A549 (cell line): ENCODE measurements around the gene TXN. TPM values are rescaled to one million over a fixed set of nuclear protein-coding genes. Genes with fewer than 3 reads are reported as not detected.

Experiments
- ATAC-seq, 2 experiments: fragments of 200-7000 bp in 1 of 2; fragments of >200 bp in 1 of 2; cut with Nextera tagmentation in 1 of 2; cut with Tn5 transposase in 1 of 2; 3 replicates each; pipeline versions ENCODE4 v1.8.0 to v1.9.1; 2018 to 2020; ENCODE audit warnings: mild to moderate bottlenecking in 1 of 2, moderate library complexity in 1 of 2
- CTCF ChIA-PET: fragments of 300-600 bp; sonication (Branson Sonifier 250); formaldehyde crosslinking; extraction: SDS; loops from one replicate; lab custom pipeline; 2021; ENCODE audit warnings: antibody characterized with exemption, inconsistent platforms; lab: Yijun Ruan, JAX
- POLR2A ChIA-PET: fragments of 350-600 bp; formaldehyde crosslinking; extraction: SDS; loops from one replicate; lab custom pipeline; 2021; ENCODE audit warnings: antibody characterized with exemption, inconsistent platforms; lab: Yijun Ruan, JAX
- DNase-seq, 2 experiments: peaks; one replicate each; pipeline versions ENCODE4 v3.0.0 to v3.0.0-alpha.2; 2011 to 2016; ENCODE audit warnings: low read depth in 1 of 2, low spot score in 1 of 2
- FAIRE-seq: peaks from 2 replicates; lab custom pipeline; 2011; peaks lifted over from hg19 to GRCh38; lab: Jason Lieb, UNC
- H3K27ac ChIP-seq, 2 experiments: fragments of >200 bp; sonication (Bioruptor Twin); formaldehyde crosslinking; 3 replicates each; pipeline ENCODE4 v1.5.1; 2016 to 2017
- H3K4me1 ChIP-seq: fragments of >200 bp; sonication (Bioruptor Twin); formaldehyde crosslinking; 3 replicates; pipeline ENCODE4 v1.6.1; 2016
- H3K4me2 ChIP-seq: fragments of >200 bp; sonication (Bioruptor Twin); formaldehyde crosslinking; 3 replicates; pipeline ENCODE4 v1.6.1; 2016
- H3K4me3 ChIP-seq: fragments of >200 bp; sonication (Bioruptor Twin); formaldehyde crosslinking; 3 replicates; pipeline ENCODE4 v1.5.1; 2016
- H3K9me3 ChIP-seq: fragments of >200 bp; sonication (Bioruptor Twin); formaldehyde crosslinking; 3 replicates; pipeline ENCODE4 v1.6.1; 2016
- CBX2 ChIP-seq: fragments of 200-600 bp; sonication (generic); IDR thresholded peaks from 2 replicates; pipeline ENCODE4 v1.6.1; 2016; ENCODE audit warnings: low read depth, mild to moderate bottlenecking, borderline replicate concordance
- CBX8 ChIP-seq: fragments of 200-600 bp; sonication (generic); IDR thresholded peaks from 2 replicates; pipeline ENCODE4 v1.6.1; 2016
- CHD2 ChIP-seq: fragments of 150-350 bp; IDR thresholded peaks from 2 replicates; pipeline ENCODE4 v1.6.1; 2014; ENCODE audit warnings: low read length; ENCODE audit not compliant: partially characterized antibody
- EHMT2 ChIP-seq: fragments of 200-600 bp; sonication (generic); IDR thresholded peaks from 2 replicates; pipeline ENCODE4 v1.6.1; 2016; ENCODE audit warnings: antibody characterized with exemption, low read depth, mild to moderate bottlenecking, moderate library complexity
- ESRRA ChIP-seq: fragments of 150-350 bp; IDR thresholded peaks from 2 replicates; pipeline ENCODE4 v1.6.1; 2014; ENCODE audit warnings: mild to moderate bottlenecking, low read length, borderline replicate concordance
- FOSB ChIP-seq: fragments of 250-450 bp; sonication (Bioruptor Pico); IDR thresholded peaks from 2 replicates; pipeline ENCODE4 v1.5.0; 2020; ENCODE audit warnings: mild to moderate bottlenecking, moderate library complexity
- FOXS1 ChIP-seq: fragments of 250-450 bp; sonication (Bioruptor Pico); IDR thresholded peaks from 2 replicates; pipeline ENCODE4 v1.5.0; 2020; ENCODE audit warnings: mild to moderate bottlenecking, moderate library complexity
- GATA3 ChIP-seq: IDR thresholded peaks from 2 replicates; pipeline ENCODE4 v1.6.1; 2012; ENCODE audit warnings: borderline replicate concordance
- HDAC2 ChIP-seq: fragments of 200-600 bp; sonication (generic); IDR thresholded peaks from 2 replicates; pipeline ENCODE4 v1.6.1; 2016
- HEYL ChIP-seq: fragments of 250-450 bp; sonication (Bioruptor Pico); IDR thresholded peaks from 2 replicates; pipeline ENCODE4 v1.8.0; 2021; ENCODE audit warnings: mild to moderate bottlenecking, moderate library complexity
- HOXA7 ChIP-seq: fragments of 250-450 bp; sonication (Bioruptor Pico); IDR thresholded peaks from 2 replicates; pipeline ENCODE4 v1.5.0; 2020; ENCODE audit warnings: mild to moderate bottlenecking, moderate library complexity
- HOXB5 ChIP-seq: fragments of 250-450 bp; sonication (Bioruptor Pico); IDR thresholded peaks from 2 replicates; pipeline ENCODE4 v1.5.0; 2020; ENCODE audit warnings: mild to moderate bottlenecking, moderate library complexity
- JUN ChIP-seq, 2 experiments: fragments of >200 bp; sonication (Bioruptor Twin); formaldehyde crosslinking; IDR thresholded peaks; 2 replicates in 1 of 2; 3 replicates in 1 of 2; pipeline ENCODE4 v1.6.1; 2016 to 2017
- KDM5A ChIP-seq: fragments of 200-600 bp; sonication (generic); IDR thresholded peaks from 2 replicates; pipeline ENCODE4 v1.6.1; 2016; ENCODE audit warnings: antibody characterized with exemption, mild to moderate bottlenecking
- MAFK ChIP-seq: fragments of 450-650 bp; IDR thresholded peaks from 2 replicates; pipeline ENCODE4 v1.6.1; 2014; ENCODE audit not compliant: partially characterized antibody
- MYC ChIP-seq: IDR thresholded peaks from 2 replicates; pipeline ENCODE4 v1.6.1; 2012; ENCODE audit warnings: mild to moderate bottlenecking, inconsistent platforms, low read length, improper control_type of control experiment, borderline replicate concordance
- POLR2AphosphoS2 ChIP-seq: conservative IDR thresholded peaks from 2 replicates; pipeline ENCODE4 v1.6.1; 2012; ENCODE audit warnings: low read length, improper control_type of control experiment, inconsistent platforms
- RAD21 ChIP-seq, 2 experiments: fragments of >200 bp in 1 of 2; sonication (Bioruptor Twin) in 1 of 2; formaldehyde crosslinking in 1 of 2; IDR thresholded peaks in 1 of 2; conservative IDR thresholded peaks in 1 of 2; 2 replicates in 1 of 2; 3 replicates in 1 of 2; pipeline ENCODE4 v1.6.1; 2012 to 2018; ENCODE audit warnings: inconsistent platforms in 1 of 2
- RCOR1 ChIP-seq: fragments of 150-350 bp; IDR thresholded peaks from 2 replicates; pipeline ENCODE4 v1.6.1; 2014; ENCODE audit warnings: antibody characterized with exemption, low read length, low read depth
- RNF2 ChIP-seq: fragments of 200-600 bp; sonication (generic); IDR thresholded peaks from 2 replicates; pipeline ENCODE4 v1.6.1; 2016; ENCODE audit warnings: low read depth, mild to moderate bottlenecking, antibody characterized with exemption, moderate library complexity, borderline replicate concordance
- SMC3 ChIP-seq: fragments of >200 bp; sonication (Bioruptor Twin); formaldehyde crosslinking; IDR thresholded peaks from 3 replicates; pipeline ENCODE4 v1.6.1; 2018; ENCODE audit warnings: inconsistent platforms
- SREBF2 ChIP-seq: fragments of 450-650 bp; IDR thresholded peaks from 2 replicates; pipeline ENCODE4 v1.6.1; 2014; ENCODE audit warnings: mild to moderate bottlenecking, moderate library complexity
- TFCP2L1 ChIP-seq: fragments of 250-450 bp; sonication (Bioruptor Pico); IDR thresholded peaks from 2 replicates; pipeline ENCODE4 v1.5.0; 2021; ENCODE audit warnings: mild to moderate bottlenecking
- TP53 ChIP-seq: fragments of 250-450 bp; sonication (Bioruptor Pico); IDR thresholded peaks from 2 replicates; pipeline ENCODE4 v1.5.0; 2021; ENCODE audit warnings: mild to moderate bottlenecking, moderate library complexity
- ZC3H11A ChIP-seq: fragments of 450-650 bp; IDR thresholded peaks from 2 replicates; pipeline ENCODE4 v1.6.1; 2014; ENCODE audit warnings: antibody characterized with exemption, mild to moderate bottlenecking
- ZFP36 ChIP-seq: fragments of 450-650 bp; IDR thresholded peaks from 2 replicates; pipeline ENCODE4 v1.6.1; 2014; ENCODE audit warnings: borderline replicate concordance; ENCODE audit not compliant: partially characterized antibody
- ZSCAN20 ChIP-seq: fragments of 250-450 bp; sonication (Bioruptor Pico); IDR thresholded peaks from 2 replicates; pipeline ENCODE4 v1.8.0; 2022; ENCODE audit warnings: mild to moderate bottlenecking, moderate library complexity
- WGBS: methylation state at CpG from one replicate; pipeline ENCODE4 v1.1.6; 2017; ENCODE audit errors: missing lambda C conversion rate; 5-methylcytosine and 5-hydroxymethylcytosine counted together
- polyA plus RNA-seq, 4 experiments: library from polyadenylated mRNA; depleted of rRNA in 3 of 4; stranded (reverse); fragments of >200 nt; fragmentation: RNase III in 1 of 4; extraction: RNeasy Plus Mini Kit Qiagen cat#74134 plus additional on column Dnase treatment in 1 of 4; gene quantifications; 2 replicates in 3 of 4; 3 replicates in 1 of 4; pipeline ENCODE4 v1.2.3, GENCODE V29; 2011 to 2017
- TF ChIP-seq, protein P1 (sequence below): fragments of >200 bp; sonication (Bioruptor Twin); formaldehyde crosslinking; IDR thresholded peaks from 3 replicates; pipeline ENCODE4 v1.5.1; 2016
- TF ChIP-seq, protein P2 (sequence below): IDR thresholded peaks from 2 replicates; pipeline ENCODE4 v1.6.1; 2012
- TF ChIP-seq, protein P3 (sequence below): fragments of >200 bp; sonication (Bioruptor Twin); formaldehyde crosslinking; IDR thresholded peaks from 2 replicates; pipeline ENCODE4 v1.6.1; 2016
- TF ChIP-seq, protein P4 (sequence below): fragments of 150-350 bp; IDR thresholded peaks from 2 replicates; pipeline ENCODE4 v1.6.1; 2014; ENCODE audit warnings: low read depth, mild to moderate bottlenecking, low read length
- TF ChIP-seq, protein P5 (sequence below): fragments of 250-450 bp; sonication (Bioruptor Pico); IDR thresholded peaks from 2 replicates; pipeline ENCODE4 v1.5.0; 2021; ENCODE audit warnings: mild to moderate bottlenecking, moderate library complexity, borderline replicate concordance

TXN gene
- polyA plus RNA-seq, 2 of the 4 experiments (the other 2 are of a cell fraction) = 1,309 to 1,626 TPM

DNA sequence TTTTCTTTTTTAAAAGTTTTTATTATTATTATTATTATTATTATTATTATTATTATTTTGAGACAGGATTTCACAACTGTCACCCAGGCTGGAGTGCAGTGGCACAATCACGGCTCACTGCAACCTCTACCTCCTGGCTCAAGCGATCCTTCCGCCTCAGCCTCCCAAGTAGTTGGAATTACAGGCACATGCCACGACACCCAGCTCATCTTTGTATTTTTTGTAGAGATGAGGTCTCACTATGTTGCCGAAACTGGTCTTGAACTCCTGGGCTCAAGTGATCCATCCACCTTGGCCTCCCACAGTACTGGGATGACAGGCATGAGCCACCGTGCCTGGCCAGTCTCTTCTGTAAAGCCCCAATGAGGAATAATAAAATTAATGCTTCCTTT lies 31.0 kb upstream of the TXN start:
- Histone ChIP-seq H3K4me3 (no peak overlapping the region), H3K27ac (no peak overlapping the region), H3K9me3 (no peaks in the 10 kb centered on the region), H3K4me1 (peaks cover 3% of the 10 kb centered on the region; the same call in 1 of the 3 replicates), H3K4me2 (no peak overlapping the region)
- DNase-seq (no peak), FAIRE-seq (no peak), ATAC-seq (no peak)
- WGBS = 88% methylated on average over 6 of the region's 6 CpGs
- TF ChIP-seq EHMT2 = no peak
- no peak for TF ChIP-seq SMC3
- no peak for TF ChIP-seq HOXA7 (CRISPR knock-in tag)
- no peak for TF ChIP-seq HEYL (CRISPR knock-in tag)
- no peak for TF ChIP-seq ZC3H11A
- no peak for TF ChIP-seq HDAC2
- TF ChIP-seq, protein P1, sequence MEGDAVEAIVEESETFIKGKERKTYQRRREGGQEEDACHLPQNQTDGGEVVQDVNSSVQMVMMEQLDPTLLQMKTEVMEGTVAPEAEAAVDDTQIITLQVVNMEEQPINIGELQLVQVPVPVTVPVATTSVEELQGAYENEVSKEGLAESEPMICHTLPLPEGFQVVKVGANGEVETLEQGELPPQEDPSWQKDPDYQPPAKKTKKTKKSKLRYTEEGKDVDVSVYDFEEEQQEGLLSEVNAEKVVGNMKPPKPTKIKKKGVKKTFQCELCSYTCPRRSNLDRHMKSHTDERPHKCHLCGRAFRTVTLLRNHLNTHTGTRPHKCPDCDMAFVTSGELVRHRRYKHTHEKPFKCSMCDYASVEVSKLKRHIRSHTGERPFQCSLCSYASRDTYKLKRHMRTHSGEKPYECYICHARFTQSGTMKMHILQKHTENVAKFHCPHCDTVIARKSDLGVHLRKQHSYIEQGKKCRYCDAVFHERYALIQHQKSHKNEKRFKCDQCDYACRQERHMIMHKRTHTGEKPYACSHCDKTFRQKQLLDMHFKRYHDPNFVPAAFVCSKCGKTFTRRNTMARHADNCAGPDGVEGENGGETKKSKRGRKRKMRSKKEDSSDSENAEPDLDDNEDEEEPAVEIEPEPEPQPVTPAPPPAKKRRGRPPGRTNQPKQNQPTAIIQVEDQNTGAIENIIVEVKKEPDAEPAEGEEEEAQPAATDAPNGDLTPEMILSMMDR = no peak
- no peak for TF ChIP-seq TP53 (CRISPR knock-in tag)
- no peak for TF ChIP-seq TFCP2L1 (CRISPR knock-in tag)
- TF ChIP-seq MYC = no peak
- TF ChIP-seq FOSB (CRISPR knock-in tag) = no peak
- TF ChIP-seq ESRRA = no peak
- TF ChIP-seq MAFK = no peak
- no peak for TF ChIP-seq CBX8
- TF ChIP-seq RAD21 (conservative IDR thresholded peaks at IDR 0.05 in 1 of 2, IDR thresholded peaks at IDR 0.05 in 1 of 2) = no peak
- TF ChIP-seq POLR2AphosphoS2 = no peak
- TF ChIP-seq, protein P2, sequence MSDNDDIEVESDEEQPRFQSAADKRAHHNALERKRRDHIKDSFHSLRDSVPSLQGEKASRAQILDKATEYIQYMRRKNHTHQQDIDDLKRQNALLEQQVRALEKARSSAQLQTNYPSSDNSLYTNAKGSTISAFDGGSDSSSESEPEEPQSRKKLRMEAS = no peak
- TF ChIP-seq FOXS1 (CRISPR knock-in tag) = no peak
- TF ChIP-seq, protein P3, sequence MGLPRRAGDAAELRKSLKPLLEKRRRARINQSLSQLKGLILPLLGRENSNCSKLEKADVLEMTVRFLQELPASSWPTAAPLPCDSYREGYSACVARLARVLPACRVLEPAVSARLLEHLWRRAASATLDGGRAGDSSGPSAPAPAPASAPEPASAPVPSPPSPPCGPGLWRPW = no peak
- ChIA-PET POLR2A (no interaction called here), CTCF (interaction anchor here (0.6 kb wide), 2 partner anchors 28 to 100 kb away, joined by 3 read pairs; no protein-coding TSS in a partner anchor)

DNA sequence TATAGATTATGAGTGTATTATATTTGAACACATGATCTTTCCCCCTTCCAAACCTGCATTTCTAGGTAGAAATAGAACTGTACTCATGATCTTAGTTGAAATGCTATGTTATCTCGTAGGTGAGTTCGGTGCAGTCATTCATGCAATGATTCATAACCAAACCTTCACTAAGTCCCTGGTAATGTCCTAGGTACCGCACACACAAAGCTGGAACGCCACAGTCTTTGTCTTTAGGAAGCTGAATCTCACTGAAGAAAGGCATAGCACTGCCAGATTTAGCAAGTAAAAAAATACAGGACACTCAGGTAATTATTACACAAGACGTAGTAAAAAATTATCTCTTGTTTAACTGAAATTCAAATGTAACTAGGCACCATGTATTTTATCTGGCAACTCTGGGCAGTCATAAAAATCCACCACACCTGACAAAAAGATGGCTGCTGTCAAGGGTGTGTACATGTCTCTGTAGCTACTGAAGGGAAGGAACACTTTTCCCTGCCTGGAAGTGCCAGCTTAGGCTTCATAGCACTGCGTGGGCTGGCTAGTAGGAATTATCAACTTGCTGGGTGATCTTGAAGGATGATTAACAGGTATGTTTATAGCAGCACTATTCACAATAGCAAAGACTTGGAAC lies 28.0 kb upstream of the TXN start:
- TF ChIP-seq POLR2AphosphoS2 = no peak
- no peak for TF ChIP-seq SREBF2
- no peak for TF ChIP-seq ZSCAN20 (CRISPR knock-in tag)
- TF ChIP-seq, protein P4, sequence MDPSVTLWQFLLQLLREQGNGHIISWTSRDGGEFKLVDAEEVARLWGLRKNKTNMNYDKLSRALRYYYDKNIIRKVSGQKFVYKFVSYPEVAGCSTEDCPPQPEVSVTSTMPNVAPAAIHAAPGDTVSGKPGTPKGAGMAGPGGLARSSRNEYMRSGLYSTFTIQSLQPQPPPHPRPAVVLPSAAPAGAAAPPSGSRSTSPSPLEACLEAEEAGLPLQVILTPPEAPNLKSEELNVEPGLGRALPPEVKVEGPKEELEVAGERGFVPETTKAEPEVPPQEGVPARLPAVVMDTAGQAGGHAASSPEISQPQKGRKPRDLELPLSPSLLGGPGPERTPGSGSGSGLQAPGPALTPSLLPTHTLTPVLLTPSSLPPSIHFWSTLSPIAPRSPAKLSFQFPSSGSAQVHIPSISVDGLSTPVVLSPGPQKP = no peak
- TF ChIP-seq MYC = no peak
- TF ChIP-seq CBX8 = no peak
- TF ChIP-seq GATA3 = no peak
- no peak for TF ChIP-seq EHMT2
- no peak for TF ChIP-seq KDM5A
- TF ChIP-seq, protein P5, sequence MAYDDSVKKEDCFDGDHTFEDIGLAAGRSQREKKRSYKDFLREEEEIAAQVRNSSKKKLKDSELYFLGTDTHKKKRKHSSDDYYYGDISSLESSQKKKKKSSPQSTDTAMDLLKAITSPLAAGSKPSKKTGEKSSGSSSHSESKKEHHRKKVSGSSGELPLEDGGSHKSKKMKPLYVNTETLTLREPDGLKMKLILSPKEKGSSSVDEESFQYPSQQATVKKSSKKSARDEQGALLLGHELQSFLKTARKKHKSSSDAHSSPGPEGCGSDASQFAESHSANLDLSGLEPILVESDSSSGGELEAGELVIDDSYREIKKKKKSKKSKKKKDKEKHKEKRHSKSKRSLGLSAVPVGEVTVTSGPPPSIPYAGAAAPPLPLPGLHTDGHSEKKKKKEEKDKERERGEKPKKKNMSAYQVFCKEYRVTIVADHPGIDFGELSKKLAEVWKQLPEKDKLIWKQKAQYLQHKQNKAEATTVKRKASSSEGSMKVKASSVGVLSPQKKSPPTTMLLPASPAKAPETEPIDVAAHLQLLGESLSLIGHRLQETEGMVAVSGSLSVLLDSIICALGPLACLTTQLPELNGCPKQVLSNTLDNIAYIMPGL (CRISPR knock-in tag) = no peak
- TF ChIP-seq FOXS1 (CRISPR knock-in tag) = no peak
- no peak for TF ChIP-seq ESRRA
- no peak for TF ChIP-seq JUN (IDR thresholded peaks at IDR 0.05)
- no peak for TF ChIP-seq CBX2
- no peak for TF ChIP-seq HOXB5 (CRISPR knock-in tag)
- no peak for TF ChIP-seq ZFP36
- TF ChIP-seq RCOR1 = no peak
- TF ChIP-seq HDAC2 = no peak
- no peak for TF ChIP-seq CHD2
- TF ChIP-seq RNF2 = no peak
- ATAC-seq (no peak), FAIRE-seq (no peak), DNase-seq (no peak)
- no peak overlapping the region for H3K27ac ChIP-seq
- 87% methylated on average over 6 of the region's 6 CpGs for WGBS
- POLR2A ChIA-PET = no interaction called here
- CTCF ChIA-PET = no interaction called here
- no peaks in the 10 kb centered on the region for H3K9me3 ChIP-seq
- H3K4me3 ChIP-seq = no peak overlapping the region
- H3K4me2 ChIP-seq = no peak overlapping the region
- H3K4me1 ChIP-seq = peaks cover 8% of the 10 kb centered on the region; the same call in 1 of the 3 replicates
